Kidney (tissue), 14 donors: ENCODE results near the gene AKR1A1. TPM values are rescaled to one million over a fixed set of nuclear protein-coding genes. Genes with fewer than 3 reads are reported as not detected.
A peak's percentile ranks its signal among the peaks of the same experiment; 100 is the strongest.
"Not testable (repeated sequence)": the region's sequence is repeated elsewhere in the genome, so short reads cannot be mapped to it uniquely, and the experiment has no call there.

Experiments used
- DNase-seq, 5 donors: peaks; one replicate each; pipeline ENCODE4 v3.0.0-alpha.2; 2013 to 2020
- FAIRE-seq: peaks from 2 replicates; lab custom pipeline; 2012; peaks lifted over from hg19 to GRCh38; lab: Jason Lieb, UNC
- H3K27ac ChIP-seq, 2 donors: one replicate each; pipeline ENCODE4 v1.7.0; 2013; ENCODE audit warnings: low read depth in 2 of 2, low read length in 2 of 2, inconsistent platforms in 1 of 2
- H3K27me3 ChIP-seq: one replicate; pipeline ENCODE4 v1.7.1; 2013; ENCODE audit warnings: low read length, inconsistent platforms; ENCODE audit not compliant: control insufficient read depth, insufficient read depth
- H3K36me3 ChIP-seq, 3 donors: one replicate each; pipeline versions ENCODE4 v1.7.0 to v1.7.1; 2013; ENCODE audit warnings: low read length in 3 of 3, control low read depth in 1 of 3, inconsistent platforms in 1 of 3; ENCODE audit not compliant: insufficient read depth in 3 of 3, control insufficient read depth in 2 of 3
- H3K4me1 ChIP-seq, 3 donors: one replicate each; pipeline versions ENCODE4 v1.7.0 to v1.7.1; 2013; ENCODE audit warnings: low read length in 3 of 3, inconsistent platforms in 1 of 3, low read depth in 1 of 3; ENCODE audit not compliant: control insufficient read depth in 2 of 3, insufficient read depth in 2 of 3
- H3K4me3 ChIP-seq, 3 donors: one replicate each; pipeline versions ENCODE4 v1.7.0 to v1.8.1; 2013; ENCODE audit warnings: low read length in 3 of 3, control low read depth in 1 of 3, inconsistent platforms in 1 of 3
- H3K9ac ChIP-seq, 3 donors: one replicate each; pipeline versions ENCODE4 v1.7.0 to v1.7.1; 2013; ENCODE audit warnings: low read length in 3 of 3, control low read depth in 1 of 3, inconsistent platforms in 1 of 3
- H3K9me3 ChIP-seq, 3 donors: one replicate each; pipeline versions ENCODE4 v1.7.0 to v1.7.1; 2013; ENCODE audit warnings: low read length in 3 of 3, control low read depth in 1 of 3, inconsistent platforms in 1 of 3; ENCODE audit not compliant: control insufficient read depth in 2 of 3, insufficient read depth in 1 of 3
- intact Hi-C: fragments of 100-400 bp; cut with DNase I; formaldehyde crosslinking; loops from one replicate; pipeline ENCODE4 v1.11.1; 2022
- polyA plus RNA-seq: library from polyadenylated mRNA; stranded (reverse); fragments of 350-450 nt; fragmentation: Illumina TruSeq; extraction: RNeasy Lipid Tissue Mini Kit (QIAGEN cat#74804); gene quantifications from one replicate; pipeline ENCODE4 v1.2.3, GENCODE V29; 2014; ENCODE audit warnings: low read depth, low replicate concordance; ENCODE audit not compliant: insufficient read depth
- total RNA-seq: library from RNA; stranded (reverse); fragmentation: NEBNext Ultra II Directional; extraction: Animal tissue kit (Norgen Biotek cat#: 25700); gene quantifications from one replicate; pipeline ENCODE4 v1.2.1, GENCODE V29; 2021
- TF ChIP-seq, protein P1 (sequence below): IDR thresholded peaks from 3 replicates; pipeline ENCODE4 v1.5.1; 2012; ENCODE audit warnings: mild to moderate bottlenecking, moderate library complexity, borderline replicate concordance; ENCODE audit not compliant: insufficient read depth; ENCODE audit errors: extremely low read depth
- donor health status: control.
- donor health status: control.
- donor health status: control.
- donor health status: control.
- donor health status: control.
- donor health status: DM: yes; HTN: yes; CAD: no.
- donor health status: Normal renal cell carcinoma (clear cell type).

Gene AKR1A1
- total and polyA plus RNA-seq, 2 donors from 2014 or later: 147 to 431 TPM

DNA sequence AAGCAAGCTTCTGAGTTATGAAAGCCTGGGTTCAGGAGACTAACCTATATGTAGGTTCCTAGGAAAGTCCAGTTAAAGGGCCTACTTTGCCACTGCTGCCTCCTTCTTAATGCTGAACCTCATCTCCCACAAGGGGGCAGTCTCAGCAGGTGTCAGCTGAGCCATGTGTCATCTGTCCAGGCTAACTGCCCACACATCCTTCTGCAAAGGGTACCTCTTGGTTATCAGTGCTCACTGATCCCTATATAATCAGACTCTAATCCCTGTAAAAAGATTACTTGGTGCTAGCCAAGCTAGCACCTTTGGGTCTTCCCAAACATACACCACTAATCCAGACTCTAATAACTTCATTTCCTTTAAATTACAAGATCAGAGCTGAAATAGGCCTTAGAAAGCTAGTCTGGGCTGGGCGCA, 38.0 kb upstream of the AKR1A1 start:
- Histone ChIP-seq H3K4me3 (no peak overlapping the region), H3K4me1 (peaks cover 0 to 9% (median 0%) of the 10 kb centered on the region in 3 donors), H3K27ac (no peak overlapping the region), H3K9ac (no peak overlapping the region), H3K36me3 (peaks cover 6 to 67% (median 56%) of the 10 kb centered on the region in 3 donors), H3K9me3 (no peaks in the 10 kb centered on the region), H3K27me3 (no peaks in the 10 kb centered on the region)
- no peak for FAIRE-seq
- intact Hi-C loops: loop anchor here (10.0 kb wide), 1 partner anchor 52 kb away; no protein-coding TSS in a partner anchor
- TF ChIP-seq, protein P1, sequence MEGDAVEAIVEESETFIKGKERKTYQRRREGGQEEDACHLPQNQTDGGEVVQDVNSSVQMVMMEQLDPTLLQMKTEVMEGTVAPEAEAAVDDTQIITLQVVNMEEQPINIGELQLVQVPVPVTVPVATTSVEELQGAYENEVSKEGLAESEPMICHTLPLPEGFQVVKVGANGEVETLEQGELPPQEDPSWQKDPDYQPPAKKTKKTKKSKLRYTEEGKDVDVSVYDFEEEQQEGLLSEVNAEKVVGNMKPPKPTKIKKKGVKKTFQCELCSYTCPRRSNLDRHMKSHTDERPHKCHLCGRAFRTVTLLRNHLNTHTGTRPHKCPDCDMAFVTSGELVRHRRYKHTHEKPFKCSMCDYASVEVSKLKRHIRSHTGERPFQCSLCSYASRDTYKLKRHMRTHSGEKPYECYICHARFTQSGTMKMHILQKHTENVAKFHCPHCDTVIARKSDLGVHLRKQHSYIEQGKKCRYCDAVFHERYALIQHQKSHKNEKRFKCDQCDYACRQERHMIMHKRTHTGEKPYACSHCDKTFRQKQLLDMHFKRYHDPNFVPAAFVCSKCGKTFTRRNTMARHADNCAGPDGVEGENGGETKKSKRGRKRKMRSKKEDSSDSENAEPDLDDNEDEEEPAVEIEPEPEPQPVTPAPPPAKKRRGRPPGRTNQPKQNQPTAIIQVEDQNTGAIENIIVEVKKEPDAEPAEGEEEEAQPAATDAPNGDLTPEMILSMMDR: peak; percentile 70
- peak in 4 of 5 donors; percentile 61 to 82 (median 65) for DNase-seq

DNA sequence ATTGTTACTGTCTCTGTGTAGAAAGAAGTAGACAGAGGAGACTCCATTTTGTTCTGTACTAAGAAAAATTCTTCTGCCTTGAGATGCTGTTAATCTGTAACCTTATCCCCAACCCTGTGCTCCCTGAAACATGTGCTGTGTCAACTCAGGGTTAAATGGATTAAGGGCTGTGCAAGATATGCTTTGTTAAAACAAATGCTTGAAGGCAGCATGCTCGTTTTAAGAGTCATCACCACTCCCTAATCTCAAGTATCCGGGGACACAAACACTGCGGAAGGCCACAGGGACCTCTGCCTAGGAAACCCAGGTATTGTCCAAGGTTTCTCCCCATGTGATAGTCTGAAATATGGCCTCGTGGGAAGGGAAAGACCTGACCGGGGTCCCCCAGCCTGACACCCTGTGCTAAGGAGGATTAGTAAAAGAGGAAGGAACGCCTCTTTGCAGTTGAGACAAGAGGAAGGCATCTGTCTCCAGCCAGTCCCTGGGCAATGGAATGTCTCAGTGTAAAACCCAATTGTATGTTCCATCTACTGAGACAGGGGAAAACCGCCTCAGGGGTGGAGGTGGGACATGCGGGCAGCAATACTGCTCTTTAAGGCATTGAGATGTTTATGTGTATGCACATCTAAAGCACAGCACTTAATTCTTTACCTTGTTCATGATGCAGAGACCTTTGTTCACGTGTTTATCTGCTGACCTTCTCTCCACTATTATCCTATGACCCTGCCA, 36.9 kb upstream of the AKR1A1 start:
- not testable (repeated sequence) for H3K9me3 ChIP-seq, H3K4me1 ChIP-seq, FAIRE-seq, H3K4me3 ChIP-seq, DNase-seq, H3K27me3 ChIP-seq, H3K27ac ChIP-seq, H3K9ac ChIP-seq
- peaks cover 6 to 70% (median 52%) of the 10 kb centered on the region in 3 donors for H3K36me3 ChIP-seq
- intact Hi-C loops: loop anchor here (10.0 kb wide), 1 partner anchor 51 kb away; no protein-coding TSS in a partner anchor

DNA sequence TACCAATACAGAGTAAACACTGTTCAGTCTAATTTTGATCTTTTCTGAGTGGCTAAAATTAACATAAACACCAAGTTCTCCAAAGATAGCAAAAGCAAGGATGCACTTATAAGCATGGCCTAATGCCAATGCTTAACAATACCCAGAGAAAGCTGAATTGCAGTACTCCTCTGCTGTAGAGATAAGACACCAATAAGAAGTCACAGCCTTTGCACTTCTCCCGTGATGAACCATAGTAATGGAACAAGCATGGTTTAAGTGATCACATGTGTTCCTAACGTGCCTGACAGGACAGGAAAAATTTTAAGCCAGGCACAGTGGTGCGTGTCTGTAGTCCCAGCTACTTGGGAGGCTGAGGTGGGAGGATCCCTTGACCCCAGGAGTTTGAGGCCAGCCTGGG, 34.6 kb upstream of the AKR1A1 start:
- H3K9ac ChIP-seq: no peak overlapping the region
- peaks cover 0 to 15% (median 0%) of the 10 kb centered on the region in 3 donors for H3K4me1 ChIP-seq
- H3K27ac ChIP-seq: no peak overlapping the region
- DNase-seq: no peak
- no peak overlapping the region for H3K4me3 ChIP-seq
- peaks cover 6 to 56% (median 44%) of the 10 kb centered on the region in 3 donors for H3K36me3 ChIP-seq
- intact Hi-C loops: loop anchor here (10.0 kb wide), 1 partner anchor 49 kb away; no protein-coding TSS in a partner anchor
- FAIRE-seq: no peak
- TF ChIP-seq, protein P1: no peak
- H3K9me3 ChIP-seq: no peaks in the 10 kb centered on the region
- no peaks in the 10 kb centered on the region for H3K27me3 ChIP-seq

DNA sequence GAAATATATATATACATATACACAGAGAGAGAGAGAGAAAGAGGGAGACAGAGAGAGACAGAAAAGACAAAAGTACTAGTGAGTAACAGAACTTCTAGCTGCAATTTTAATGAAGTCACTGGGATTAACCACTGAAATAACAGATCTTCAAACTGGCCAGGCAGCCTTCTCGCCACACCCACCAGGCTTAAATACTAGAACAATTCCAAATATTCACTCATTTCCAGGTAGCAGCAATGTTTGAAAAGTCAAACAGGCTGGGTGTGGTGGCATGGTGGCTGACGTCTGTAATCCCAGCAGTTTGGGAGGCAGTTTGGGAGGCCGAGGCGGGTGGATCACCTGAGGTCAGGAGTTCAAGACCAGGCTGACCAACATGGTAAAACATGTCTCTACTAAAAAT, 34.2 kb upstream of the AKR1A1 start:
- TF ChIP-seq, protein P1: no peak
- intact Hi-C loops: loop anchor here (10.0 kb wide), 1 partner anchor 48 kb away; no protein-coding TSS in a partner anchor
- FAIRE-seq: no peak
- peaks cover 0 to 15% (median 0%) of the 10 kb centered on the region in 3 donors for H3K4me1 ChIP-seq
- peaks cover 6 to 52% (median 40%) of the 10 kb centered on the region in 3 donors for H3K36me3 ChIP-seq
- H3K27ac ChIP-seq: no peak overlapping the region
- no peak for DNase-seq
- no peaks in the 10 kb centered on the region for H3K27me3 ChIP-seq
- H3K4me3 ChIP-seq: no peak overlapping the region
- H3K9ac ChIP-seq: no peak overlapping the region
- no peaks in the 10 kb centered on the region for H3K9me3 ChIP-seq

DNA sequence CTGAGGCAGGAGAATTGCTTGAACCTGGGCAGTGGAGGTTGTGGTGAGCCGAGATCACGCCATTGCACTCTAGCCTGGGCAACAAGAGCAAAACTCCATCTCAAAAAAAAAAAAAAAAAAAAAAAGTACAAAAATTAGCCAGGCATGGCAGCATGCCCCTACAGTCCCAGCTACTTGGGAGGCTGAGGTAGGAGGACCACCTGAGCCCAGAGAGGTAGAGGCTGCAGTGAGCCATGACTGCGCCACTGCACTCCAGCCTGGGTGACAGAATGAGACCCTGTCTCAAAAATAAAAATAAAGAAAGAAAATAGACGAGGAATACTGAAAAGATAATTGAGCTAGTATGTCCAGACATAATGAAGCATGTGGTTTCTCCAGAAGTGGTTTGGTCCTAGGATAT, 32.3 kb upstream of the AKR1A1 start:
- H3K27me3 ChIP-seq, H3K27ac ChIP-seq, DNase-seq, H3K4me3 ChIP-seq, FAIRE-seq, H3K9me3 ChIP-seq, H3K9ac ChIP-seq: not testable (repeated sequence)
- peaks cover 0 to 15% (median 0%) of the 10 kb centered on the region in 3 donors for H3K4me1 ChIP-seq
- H3K36me3 ChIP-seq: peaks cover 6 to 39% (median 31%) of the 10 kb centered on the region in 3 donors
- intact Hi-C loops: loop anchor here (10.0 kb wide), 1 partner anchor 46 kb away; no protein-coding TSS in a partner anchor
